Stimulated activated CD4-positive, alpha-beta T cell treated with anti-CD3 and anti-CD28 coated beads, Interleukin-2, amount 100 ng/mL, for 24 hours (primary cell): Measurements from ENCODE around the gene ITSN1.
A peak's percentile ranks its signal among the peaks of the same experiment; 100 is the strongest.
"Not testable (repeated sequence)": the region's sequence is repeated elsewhere in the genome, so short reads cannot be mapped to it uniquely, and the experiment has no call there.

Experiments
- DNase-seq, 2 donors: peaks; one replicate each; pipeline ENCODE4 v3.0.0-alpha.2; 2020

Gene ITSN1

GRCh38 chr21:33901412-33902288 is 259.3 kb downstream of the ITSN1 start:
- DNase-seq: no peak

- DNase-seq: no peak
Observed at GRCh38 chr21:33902349-33902748, 260.0 kb downstream of the ITSN1 start.

- no peak for DNase-seq
Observed at GRCh38 chr21:33904041-33904440, 261.7 kb downstream of the ITSN1 start.

GRCh38 chr21:33908760-33909159 is 266.5 kb downstream of the ITSN1 start:
- peak; percentile 45 to 48 for DNase-seq

- DNase-seq: no peak
Observed at GRCh38 chr21:33909756-33910155, 267.5 kb downstream of the ITSN1 start.

- no peak for DNase-seq
Observed at GRCh38 chr21:33914188-33914587, 271.9 kb downstream of the ITSN1 start.

- DNase-seq: peak; percentile 96 to 97
Observed at GRCh38 chr21:33915368-33916199, 273.3 kb downstream of the ITSN1 start, which contains the start of gene ATP5PO. ATP5PO (minus strand) TSS chr21:33915804; CDS start chr21:33915763, 41 bp downstream.

GRCh38 chr21:33916200-33916567 is 273.9 kb downstream of the ITSN1 start:
- no peak for DNase-seq

- no peak for DNase-seq
Observed at GRCh38 chr21:33917421-33917820, 275.1 kb downstream of the ITSN1 start.

GRCh38 chr21:33924079-33924765 is 281.9 kb downstream of the ITSN1 start:
- peak; percentile 95 to 96 for DNase-seq

- DNase-seq: no peak
Observed at GRCh38 chr21:33924766-33925100, 282.4 kb downstream of the ITSN1 start.

- DNase-seq: not testable (repeated sequence)
Observed at GRCh38 chr21:33926248-33926647, 283.9 kb downstream of the ITSN1 start.

GRCh38 chr21:33931052-33931798 is 288.9 kb downstream of the ITSN1 start:
- peak; percentile 46 to 66 for DNase-seq

- peak in 1 of 2 donors; percentile 46 for DNase-seq
Observed at GRCh38 chr21:33931799-33932390, 289.6 kb downstream of the ITSN1 start.

- no peak for DNase-seq
Observed at GRCh38 chr21:33932731-33933130, 290.4 kb downstream of the ITSN1 start.

- peak in 1 of 2 donors; percentile 35 for DNase-seq
Observed at GRCh38 chr21:33936301-33937038, 294.2 kb downstream of the ITSN1 start.

GRCh38 chr21:33937146-33937545 is 294.8 kb downstream of the ITSN1 start:
- DNase-seq: no peak

GRCh38 chr21:33937931-33938339 is 295.6 kb downstream of the ITSN1 start:
- peak; percentile 37 to 49 for DNase-seq

GRCh38 chr21:33938381-33938780 is 296.1 kb downstream of the ITSN1 start:
- DNase-seq: no peak

GRCh38 chr21:33939226-33939625 is 296.9 kb downstream of the ITSN1 start:
- no peak for DNase-seq

- DNase-seq: no peak
Observed at GRCh38 chr21:33940164-33940880, 298.0 kb downstream of the ITSN1 start.
